Transverse colon (tissue), 4 donors: ENCODE results near the gene SENP6. TPM values are rescaled to one million over a fixed set of nuclear protein-coding genes. Genes with fewer than 3 reads are reported as not detected.
A peak's percentile ranks its signal among the peaks of the same experiment; 100 is the strongest.

Experiments used
- DNase-seq: peaks from one replicate; pipeline ENCODE4 v3.0.0-alpha.2; 2019
- H3K27ac ChIP-seq, 4 donors: fragments of 200-600 bp; sonication (generic); 2 replicates each; pipeline ENCODE4 v1.5.1; 2016 to 2018; ENCODE audit warnings: inconsistent platforms in 4 of 4
- H3K27me3 ChIP-seq: fragments of 200-600 bp; sonication (generic); 2 replicates; pipeline ENCODE4 v1.5.1; 2017; ENCODE audit warnings: inconsistent platforms
- H3K36me3 ChIP-seq, 4 donors: fragments of 200-600 bp; sonication (generic); 2 replicates each; pipeline ENCODE4 v1.5.1; 2017 to 2019; ENCODE audit warnings: inconsistent platforms in 4 of 4
- H3K4me1 ChIP-seq, 4 donors: fragments of 200-600 bp; sonication (generic); 2 replicates each; pipeline ENCODE4 v1.5.1; 2017 to 2020; ENCODE audit warnings: inconsistent platforms in 4 of 4
- H3K4me3 ChIP-seq, 4 donors: fragments of 200-600 bp; sonication (generic); 1 replicate in 1 of 4; 2 replicates in 3 of 4; pipeline versions ENCODE4 v1.5.1 to v1.6.1; 2017 to 2019; ENCODE audit warnings: inconsistent platforms in 4 of 4
- H3K9me3 ChIP-seq, 2 donors: fragments of 200-600 bp; sonication (generic); 2 replicates each; pipeline ENCODE4 v1.5.1; 2017 to 2019; ENCODE audit warnings: inconsistent platforms in 2 of 2
- CTCF ChIP-seq, 5 experiments: fragments of 200-600 bp in 3 of 5; fragments of 450-650 bp in 2 of 5; sonication (generic) in 3 of 5; IDR thresholded peaks; 1 replicate in 2 of 5; 2 replicates in 3 of 5; pipeline ENCODE4 v1.5.1; 2016 to 2017; ENCODE audit warnings: antibody characterized with exemption in 5 of 5, inconsistent platforms in 3 of 5, mild to moderate bottlenecking in 2 of 5, moderate library complexity in 1 of 5
- EP300 ChIP-seq: sonication (generic); formaldehyde crosslinking; IDR thresholded peaks from one replicate; pipeline ENCODE4 v1.6.1; 2017; ENCODE audit warnings: antibody characterized with exemption, low read depth
- POLR2A ChIP-seq: fragments of 450-650 bp; IDR thresholded peaks from one replicate; pipeline ENCODE4 v1.6.1; 2016; ENCODE audit warnings: antibody characterized with exemption, mild to moderate bottlenecking, moderate library complexity
- POLR2AphosphoS5 ChIP-seq, 3 donors: sonication (generic); formaldehyde crosslinking; IDR thresholded peaks; one replicate each; pipeline ENCODE4 v1.6.1; 2016; ENCODE audit warnings: antibody characterized with exemption in 3 of 3
- WGBS, 2 donors: methylation state at CpG; one replicate each; pipeline ENCODE4 v1.1.5; 2018; ENCODE audit warnings: low coverage in 1 of 2; 5-methylcytosine and 5-hydroxymethylcytosine counted together
- in situ Hi-C, 4 donors: fragments of 200-750 bp; cut with MboI; loops; one replicate each; pipeline versions ENCODE4 v1.15.0 to v1.15.1; 2017; ENCODE audit warnings: low sequenced_read_pairs in 3 of 4, low pct_ligation_motif_present in 1 of 4, low pct_unique_long_range_greater_than_20kb in 1 of 4
- intact Hi-C: fragments of 100-400 bp; cut with DNase I; formaldehyde crosslinking; loops from one replicate; pipeline ENCODE4 v1.15.1; 2023; ENCODE audit warnings: low total_unique reads
- total RNA-seq, 4 donors: library from RNA; depleted of rRNA; stranded (reverse); fragments of >200 nt; gene quantifications; one replicate each; pipeline ENCODE4 v1.1.0, GENCODE V29; 2016

SENP6 gene
- total RNA-seq, 4 donors from 2014 or later: 59.1 to 136 (median 107) TPM

DNA sequence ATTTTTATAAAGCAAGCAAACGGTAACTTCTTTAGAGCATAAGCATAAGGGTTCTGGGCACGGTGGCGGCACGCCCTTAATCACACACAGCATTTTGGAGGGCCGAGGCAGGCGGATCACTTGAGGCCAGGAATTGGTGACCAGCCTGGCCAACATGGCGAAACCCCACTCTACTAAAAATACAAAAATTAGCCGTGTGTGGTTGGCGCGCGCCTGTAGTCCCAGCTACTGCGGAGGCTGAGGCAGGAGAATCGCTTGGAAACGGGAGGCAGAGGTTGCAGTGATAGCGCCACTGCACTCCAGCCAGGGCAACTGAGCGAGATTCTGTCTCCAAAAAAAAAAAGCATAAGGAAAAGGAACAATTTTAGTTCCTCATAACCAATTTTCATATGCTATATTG lies 2.6 kb downstream of the SENP6 start:
- intact Hi-C loops: no loop called here
- 93 to 98% methylated on average over 15 to 16 of the region's 16 CpGs for WGBS, 2 donors
- Histone ChIP-seq H3K4me1 (peaks cover 15 to 70% (median 53%) of the 10 kb centered on the region in 4 donors), H3K4me3 (peak overlapping the region in 1 of 4 donors; percentile 91), H3K9me3 (no peaks in the 10 kb centered on the region), H3K27ac (peak overlapping the region in 2 of 4 donors; percentile 16 to 92), H3K36me3 (no peaks in the 10 kb centered on the region), H3K27me3 (no peaks in the 10 kb centered on the region)
- no peak for DNase-seq
- TF ChIP-seq EP300 (no peak), POLR2A (no peak), CTCF (IDR thresholded peaks at IDR 0.05) (no peak), POLR2AphosphoS5 (IDR thresholded peaks at IDR 0.05) (no peak)
- in situ Hi-C loops: no loop called here

- DNase-seq: no peak
- Histone ChIP-seq H3K27me3 (no peaks in the 10 kb centered on the region), H3K4me3 (no peak overlapping the region), H3K27ac (no peak overlapping the region), H3K4me1 (peaks cover 20 to 80% (median 63%) of the 10 kb centered on the region in 4 donors), H3K36me3 (no peaks in the 10 kb centered on the region), H3K9me3 (no peaks in the 10 kb centered on the region)
- intact Hi-C loops (no loop called here), in situ Hi-C loops (no loop called here)
- TF ChIP-seq POLR2AphosphoS5 (IDR thresholded peaks at IDR 0.05): no peak
- TF ChIP-seq POLR2A: no peak
- no peak for TF ChIP-seq EP300
- no peak for TF ChIP-seq CTCF (IDR thresholded peaks at IDR 0.05)
- WGBS, 2 donors: 94 to 95% methylated on average over 4 of the region's 4 CpGs
These were observed 4.0 kb downstream of the SENP6 start for GRCh38 chr6:75605635-75606034.

GRCh38 chr6:75608304-75608703 lies 6.6 kb downstream of the SENP6 start:
- in situ Hi-C loops (no loop called here), intact Hi-C loops (no loop called here)
- Histone ChIP-seq H3K4me3 (no peak overlapping the region), H3K36me3 (no peaks in the 10 kb centered on the region), H3K9me3 (no peaks in the 10 kb centered on the region), H3K4me1 (peaks cover 38 to 98% (median 81%) of the 10 kb centered on the region in 4 donors), H3K27me3 (no peaks in the 10 kb centered on the region), H3K27ac (peak overlapping the region in 2 of 4 donors; percentile 2 to 48)
- no peak for TF ChIP-seq CTCF (IDR thresholded peaks at IDR 0.05)
- 82 to 92% methylated on average over 3 of the region's 3 CpGs for WGBS, 2 donors
- DNase-seq: no peak

GRCh38 chr6:75608956-75609533 lies 7.4 kb downstream of the SENP6 start:
- H3K36me3 ChIP-seq: no peaks in the 10 kb centered on the region
- no peak for DNase-seq
- WGBS, 2 donors: 54 to 68% methylated on average over 4 of the region's 4 CpGs
- H3K9me3 ChIP-seq: no peaks in the 10 kb centered on the region
- TF ChIP-seq POLR2AphosphoS5 (IDR thresholded peaks at IDR 0.05): no peak
- TF ChIP-seq EP300: no peak
- no peak for TF ChIP-seq CTCF (IDR thresholded peaks at IDR 0.05)
- TF ChIP-seq POLR2A: no peak
- no peaks in the 10 kb centered on the region for H3K27me3 ChIP-seq
- no peak overlapping the region for H3K4me3 ChIP-seq
- in situ Hi-C loops (no loop called here), intact Hi-C loops (no loop called here)
- peak overlapping the region in 3 of 4 donors; percentile 25 to 48 (median 38) for H3K27ac ChIP-seq
- peaks cover 41 to 98% (median 84%) of the 10 kb centered on the region in 4 donors for H3K4me1 ChIP-seq
